DND-41 (cell line): Measurements from ENCODE around the gene PKDREJ.

Source experiments
- EZH2 ChIP-seq: IDR thresholded peaks from 3 replicates; pipeline ENCODE4 v1.6.1; 2012; ENCODE audit warnings: borderline replicate concordance, low read depth, mild to moderate bottlenecking, moderate library complexity, low read length, inconsistent platforms; ENCODE audit not compliant: severe bottlenecking
- TF ChIP-seq, protein P1 (sequence below): IDR thresholded peaks from 2 replicates; pipeline ENCODE4 v1.5.1; 2012; ENCODE audit warnings: borderline replicate concordance, low read length, moderate library complexity, mild to moderate bottlenecking; ENCODE audit not compliant: poor library complexity, severe bottlenecking; ENCODE audit errors: extremely low read depth

DNA sequence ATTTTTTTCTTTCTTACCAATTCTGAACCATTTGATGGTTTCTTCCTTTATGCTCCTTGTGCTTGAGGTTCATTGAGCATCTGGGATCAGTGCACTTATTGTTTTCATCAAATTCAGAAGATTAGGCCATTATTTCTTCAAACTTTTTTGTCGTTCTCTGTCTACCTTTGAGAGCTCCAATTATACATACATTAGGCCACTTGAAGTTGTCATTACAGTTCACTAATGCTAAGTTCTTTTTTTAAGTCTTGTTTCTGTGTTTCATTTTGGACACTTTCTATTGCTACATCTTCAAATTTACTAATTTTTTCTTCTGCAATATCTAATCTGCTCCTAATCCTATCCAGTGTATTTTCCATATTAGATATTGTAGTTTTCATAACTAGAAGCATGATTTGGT, 53.9 kb downstream of the PKDREJ start:
- TF ChIP-seq, protein P1, sequence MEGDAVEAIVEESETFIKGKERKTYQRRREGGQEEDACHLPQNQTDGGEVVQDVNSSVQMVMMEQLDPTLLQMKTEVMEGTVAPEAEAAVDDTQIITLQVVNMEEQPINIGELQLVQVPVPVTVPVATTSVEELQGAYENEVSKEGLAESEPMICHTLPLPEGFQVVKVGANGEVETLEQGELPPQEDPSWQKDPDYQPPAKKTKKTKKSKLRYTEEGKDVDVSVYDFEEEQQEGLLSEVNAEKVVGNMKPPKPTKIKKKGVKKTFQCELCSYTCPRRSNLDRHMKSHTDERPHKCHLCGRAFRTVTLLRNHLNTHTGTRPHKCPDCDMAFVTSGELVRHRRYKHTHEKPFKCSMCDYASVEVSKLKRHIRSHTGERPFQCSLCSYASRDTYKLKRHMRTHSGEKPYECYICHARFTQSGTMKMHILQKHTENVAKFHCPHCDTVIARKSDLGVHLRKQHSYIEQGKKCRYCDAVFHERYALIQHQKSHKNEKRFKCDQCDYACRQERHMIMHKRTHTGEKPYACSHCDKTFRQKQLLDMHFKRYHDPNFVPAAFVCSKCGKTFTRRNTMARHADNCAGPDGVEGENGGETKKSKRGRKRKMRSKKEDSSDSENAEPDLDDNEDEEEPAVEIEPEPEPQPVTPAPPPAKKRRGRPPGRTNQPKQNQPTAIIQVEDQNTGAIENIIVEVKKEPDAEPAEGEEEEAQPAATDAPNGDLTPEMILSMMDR = no peak
- no peak for TF ChIP-seq EZH2
